Measurements from ENCODE around the gene CEP85.

CEP85 gene, protein sequence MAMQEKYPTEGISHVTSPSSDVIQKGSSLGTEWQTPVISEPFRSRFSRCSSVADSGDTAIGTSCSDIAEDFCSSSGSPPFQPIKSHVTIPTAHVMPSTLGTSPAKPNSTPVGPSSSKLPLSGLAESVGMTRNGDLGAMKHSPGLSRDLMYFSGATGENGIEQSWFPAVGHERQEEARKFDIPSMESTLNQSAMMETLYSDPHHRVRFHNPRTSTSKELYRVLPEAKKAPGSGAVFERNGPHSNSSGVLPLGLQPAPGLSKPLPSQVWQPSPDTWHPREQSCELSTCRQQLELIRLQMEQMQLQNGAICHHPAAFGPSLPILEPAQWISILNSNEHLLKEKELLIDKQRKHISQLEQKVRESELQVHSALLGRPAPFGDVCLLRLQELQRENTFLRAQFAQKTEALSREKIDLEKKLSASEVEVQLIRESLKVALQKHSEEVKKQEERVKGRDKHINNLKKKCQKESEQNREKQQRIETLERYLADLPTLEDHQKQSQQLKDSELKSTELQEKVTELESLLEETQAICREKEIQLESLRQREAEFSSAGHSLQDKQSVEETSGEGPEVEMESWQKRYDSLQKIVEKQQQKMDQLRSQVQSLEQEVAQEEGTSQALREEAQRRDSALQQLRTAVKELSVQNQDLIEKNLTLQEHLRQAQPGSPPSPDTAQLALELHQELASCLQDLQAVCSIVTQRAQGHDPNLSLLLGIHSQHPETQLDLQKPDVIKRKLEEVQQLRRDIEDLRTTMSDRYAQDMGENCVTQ

DNA sequence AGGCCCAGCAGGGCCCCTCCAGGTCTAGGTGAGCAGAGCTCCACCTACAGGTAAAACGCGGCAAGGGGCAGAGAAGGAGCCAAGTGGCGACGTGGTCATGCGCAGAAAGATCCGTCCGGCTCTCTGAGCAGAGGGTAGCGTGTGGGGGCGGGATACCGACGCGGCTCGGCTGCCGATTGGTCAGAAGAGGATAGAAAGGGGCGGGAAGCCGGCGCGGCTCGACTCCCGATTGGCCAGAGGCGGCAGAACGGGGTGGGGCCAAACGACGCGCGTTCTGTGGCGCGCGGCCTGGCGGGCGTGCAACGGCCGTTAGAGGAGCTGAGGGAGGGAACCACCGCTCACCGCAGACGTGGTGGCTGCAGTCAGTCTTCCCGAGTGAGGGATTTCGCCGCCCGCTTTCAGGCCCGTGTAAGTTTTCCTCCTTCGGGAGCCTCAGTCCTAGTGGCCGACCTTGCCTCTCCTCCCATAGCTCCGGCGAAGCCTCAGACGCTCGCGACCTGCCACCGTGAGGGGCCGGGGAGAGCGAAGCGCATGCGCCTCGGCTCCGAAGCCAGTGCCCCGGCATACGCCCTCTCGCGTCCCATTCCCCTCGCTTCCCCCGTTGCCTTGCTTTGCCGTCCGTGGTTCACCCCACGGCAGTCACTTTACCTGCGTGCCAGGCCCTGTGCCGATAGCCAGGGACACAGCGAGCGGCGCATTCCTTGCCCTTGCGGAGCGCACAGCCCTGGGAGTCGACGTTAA is at the start of gene CEP85:
Gene CEP85 (plus strand): TSS at position 298 of the 741 bp plus-strand sequence. CDS start 5,584 bp downstream, outside the sequence.
- DNase-seq: peak; percentile 99

DNA sequence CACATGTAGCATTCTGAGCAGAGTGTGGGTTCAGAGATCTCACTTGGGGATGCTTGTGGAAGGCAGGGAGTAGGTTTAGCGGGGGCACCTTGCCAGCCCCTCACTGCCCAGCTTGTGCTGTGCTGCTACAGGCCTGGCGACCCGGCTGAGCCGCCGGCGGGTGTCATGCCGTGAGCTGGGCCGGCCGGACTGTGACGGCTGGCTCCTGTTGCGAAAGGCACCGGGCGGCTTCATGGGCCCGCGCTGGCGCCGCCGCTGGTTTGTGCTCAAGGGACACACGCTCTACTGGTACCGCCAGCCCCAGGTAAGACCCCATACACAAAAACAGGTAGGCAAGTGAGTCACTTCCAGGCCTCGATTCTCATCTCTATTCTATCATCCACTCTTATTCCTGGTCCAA is 49.1 kb upstream of the CEP85 start:
- DNase-seq: no peak

- no peak for DNase-seq
These were observed 46.1 kb upstream of the CEP85 start for GRCh38 chr1:26187882-26188281.

DNA sequence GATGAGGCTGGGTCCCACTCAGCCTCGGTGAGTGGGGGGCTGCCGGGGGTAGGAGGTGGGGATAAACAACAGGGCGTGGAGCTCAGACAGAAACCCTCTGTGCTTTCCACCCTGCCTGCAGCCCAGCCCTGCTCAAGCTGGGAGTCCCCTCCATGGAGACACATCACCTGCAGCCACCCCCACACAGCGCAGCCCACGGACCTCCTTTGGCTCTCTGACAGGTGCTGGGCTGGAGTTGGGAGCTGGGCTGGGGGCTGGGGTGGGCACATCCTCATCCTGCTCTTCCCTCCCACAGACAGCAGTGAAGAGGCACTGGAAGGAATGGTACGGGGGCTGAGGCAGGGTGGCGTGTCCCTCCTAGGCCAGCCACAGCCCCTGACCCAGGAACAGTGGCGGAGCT is 45.5 kb upstream of the CEP85 start:
- no peak for DNase-seq

- DNase-seq: no peak
These were observed 44.7 kb upstream of the CEP85 start for GRCh38 chr1:26189331-26189730.

DNA sequence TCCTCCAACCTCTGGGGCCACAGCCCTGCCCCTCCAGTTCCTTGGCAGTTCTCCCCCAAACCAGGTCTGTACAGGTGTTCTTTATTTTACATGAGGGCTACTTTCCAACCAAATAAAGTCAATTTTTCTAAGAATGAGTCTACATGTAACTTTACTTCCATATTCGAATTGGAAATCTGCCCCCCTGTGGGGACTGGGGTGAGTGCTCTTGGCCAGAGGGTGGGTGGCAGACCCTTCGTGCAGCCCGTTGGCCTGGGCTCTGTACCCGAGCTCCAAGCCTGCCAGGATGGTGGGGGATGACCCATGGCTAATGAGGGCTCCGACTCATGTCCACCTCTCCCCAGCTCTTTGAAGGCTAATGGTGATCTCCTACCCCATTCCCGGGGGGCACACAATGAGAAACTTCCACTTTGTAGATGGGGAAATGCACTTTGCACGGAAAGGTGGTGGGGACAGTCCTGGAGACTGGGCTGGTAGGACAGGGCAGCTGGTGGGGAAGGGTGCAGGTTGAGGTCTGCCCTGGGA is 44.2 kb upstream of the CEP85 start:
- DNase-seq: no peak

GRCh38 chr1:26190373-26190987 is 43.5 kb upstream of the CEP85 start, which contains the start of gene CATSPER4:
Gene CATSPER4, plus strand, starts transcription at chr1:26190602. Its CDS starts 26 bp downstream, at chr1:26190628.
- DNase-seq: peak; percentile 29

DNA sequence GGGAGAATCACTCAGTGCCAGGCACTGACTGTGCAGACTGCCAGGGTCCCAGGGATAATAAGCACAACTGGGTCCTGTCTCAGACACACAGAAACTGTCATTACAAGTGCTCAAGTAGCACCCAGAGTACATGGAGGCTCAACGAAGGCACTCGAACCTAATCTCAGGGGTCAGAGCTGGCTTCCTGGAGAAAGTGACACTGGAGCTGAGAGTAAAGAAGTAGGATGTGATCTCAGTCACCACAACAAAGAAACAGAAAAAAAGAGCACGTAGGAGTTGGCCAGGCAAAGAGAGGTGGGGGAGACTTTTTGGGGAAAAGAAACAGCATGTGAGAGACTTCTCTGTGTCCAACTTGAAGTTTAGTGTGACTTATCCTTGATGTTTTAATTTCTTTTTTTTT is 42.3 kb upstream of the CEP85 start:
- DNase-seq: no peak

DNA sequence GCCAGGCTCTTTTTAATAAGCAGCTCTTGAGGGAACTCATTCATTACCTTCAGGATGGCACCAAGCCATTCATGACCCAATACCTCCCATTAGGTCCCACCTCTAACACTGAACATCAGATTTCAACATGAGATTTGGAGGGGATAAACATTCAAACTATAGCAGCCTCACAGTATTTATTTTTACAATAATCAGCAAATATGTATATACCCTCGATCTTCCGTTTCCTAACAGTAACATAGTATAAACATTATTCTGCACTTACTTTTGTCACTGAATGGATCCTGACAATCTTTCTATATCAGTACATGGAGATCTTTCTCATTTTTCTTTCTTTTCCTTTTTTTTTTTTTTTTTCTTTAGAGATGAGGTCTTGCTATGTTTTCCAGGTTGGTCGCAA is 38.2 kb upstream of the CEP85 start:
- DNase-seq: no peak

DNA sequence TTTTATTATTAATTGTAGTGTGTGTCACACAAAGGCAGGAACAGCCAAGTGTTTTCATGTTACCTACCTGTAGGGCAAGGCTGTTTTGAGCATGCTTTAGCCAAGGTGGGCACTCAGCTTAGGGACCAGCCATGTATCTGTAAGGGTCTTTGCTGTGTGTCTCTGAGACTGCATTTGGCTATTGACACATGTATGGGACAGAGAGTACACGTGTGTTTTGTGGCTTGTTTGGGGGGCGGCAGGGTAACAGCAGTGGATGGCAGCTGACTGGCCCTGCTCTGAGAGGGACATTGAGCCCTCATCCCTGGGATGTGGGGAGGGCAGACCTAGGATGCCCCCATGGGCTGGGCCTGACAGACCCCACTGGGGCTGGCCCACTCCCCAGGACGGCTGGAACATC is 36.7 kb upstream of the CEP85 start:
- DNase-seq: no peak

- DNase-seq: no peak
These were observed 36.2 kb upstream of the CEP85 start for GRCh38 chr1:26197813-26198212.

- no peak for DNase-seq
These were observed 33.6 kb upstream of the CEP85 start for GRCh38 chr1:26200413-26200812.

DNA sequence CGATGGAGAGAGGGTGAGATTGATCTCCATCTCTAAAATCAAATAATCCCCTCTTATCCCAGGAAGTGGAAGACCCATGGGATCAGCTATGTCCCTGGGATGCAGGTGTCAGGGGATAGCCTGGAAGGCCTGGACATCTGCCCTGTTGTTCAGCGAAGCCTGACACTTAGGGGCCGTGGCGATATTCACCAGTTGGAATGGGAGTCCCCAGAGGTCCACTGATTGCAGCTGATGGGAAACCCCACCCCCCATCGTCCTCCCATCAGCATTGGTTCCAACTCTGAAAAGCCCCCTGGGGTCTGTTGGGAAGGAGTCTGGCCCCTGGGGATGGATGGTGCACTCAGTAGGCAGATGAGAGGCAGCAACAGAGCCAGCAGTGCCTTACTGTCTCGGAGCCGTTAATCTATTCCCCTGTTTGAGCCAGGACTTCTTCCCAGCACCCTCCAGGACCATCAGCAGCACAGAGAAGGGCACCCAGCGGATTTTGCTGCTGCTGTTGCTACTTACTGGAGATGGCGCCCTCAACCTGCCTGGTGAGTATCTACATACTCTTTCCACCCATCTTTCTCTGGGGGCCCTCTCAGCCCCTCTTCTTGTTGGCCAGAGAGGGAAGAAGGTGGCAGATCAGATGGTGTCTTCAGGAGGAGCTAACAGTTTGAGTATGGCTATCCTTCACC is 30.2 kb upstream of the CEP85 start:
- no peak for DNase-seq

DNA sequence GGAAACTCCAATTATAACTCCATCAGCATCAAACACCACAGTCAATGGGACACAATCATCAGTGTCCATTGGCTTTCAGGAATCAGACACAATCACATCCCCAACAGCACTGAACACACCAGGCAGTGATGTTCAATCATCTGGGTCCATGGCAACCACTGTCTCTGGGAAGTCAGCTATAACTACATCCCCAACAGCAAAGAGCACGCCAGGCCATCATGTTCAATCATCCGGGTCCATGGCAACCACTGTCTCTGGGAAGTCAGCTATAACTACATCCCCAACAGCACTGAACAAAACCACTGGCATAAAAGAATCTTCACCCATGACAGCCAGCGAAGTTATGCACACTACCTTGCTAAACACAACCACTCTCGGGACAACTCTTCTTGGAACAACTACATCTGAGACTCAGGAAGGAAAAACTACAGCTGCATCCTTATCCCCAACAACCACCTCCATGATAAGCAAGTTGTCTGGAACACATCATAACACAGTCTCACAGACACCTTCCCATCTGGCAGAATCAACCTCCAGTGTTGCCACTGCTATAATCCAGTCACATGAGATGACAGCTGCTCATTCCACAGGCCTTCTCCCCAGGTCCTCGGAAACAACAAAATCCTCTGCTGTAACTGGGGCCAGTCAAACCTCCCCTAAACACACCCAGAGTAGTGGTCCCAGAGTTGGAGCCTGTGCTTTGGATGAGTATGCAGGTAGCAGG is 23.7 kb upstream of the CEP85 start:
- DNase-seq: no peak

- DNase-seq: no peak
These were observed 21.3 kb upstream of the CEP85 start for GRCh38 chr1:26212726-26213125.

GRCh38 chr1:26213335-26213905 is 20.6 kb upstream of the CEP85 start:
- no peak for DNase-seq

DNA sequence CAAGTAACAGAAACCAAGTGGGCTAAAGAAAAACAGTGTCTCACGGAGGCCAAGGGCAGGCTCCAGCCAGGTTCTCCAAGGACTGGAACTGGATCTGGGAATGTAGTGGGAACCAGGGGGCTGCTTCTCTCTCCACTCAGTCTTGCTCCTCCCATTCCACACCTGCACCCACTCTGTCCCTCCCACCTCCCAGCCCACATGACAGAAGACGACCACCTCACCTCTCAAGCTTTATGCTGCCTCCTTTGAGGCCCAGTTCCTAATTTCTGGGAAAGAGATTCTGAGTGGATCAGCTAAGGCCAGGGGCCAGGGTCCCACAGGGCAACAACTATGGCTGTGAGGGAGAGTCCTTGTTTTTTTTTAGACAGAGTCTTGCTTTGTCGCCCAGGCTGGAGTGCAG is 18.8 kb upstream of the CEP85 start:
- DNase-seq: no peak

- DNase-seq: no peak
These were observed 15.0 kb upstream of the CEP85 start for GRCh38 chr1:26218906-26219494.

- DNase-seq: no peak
These were observed 13.6 kb upstream of the CEP85 start for GRCh38 chr1:26220199-26220912.

DNA sequence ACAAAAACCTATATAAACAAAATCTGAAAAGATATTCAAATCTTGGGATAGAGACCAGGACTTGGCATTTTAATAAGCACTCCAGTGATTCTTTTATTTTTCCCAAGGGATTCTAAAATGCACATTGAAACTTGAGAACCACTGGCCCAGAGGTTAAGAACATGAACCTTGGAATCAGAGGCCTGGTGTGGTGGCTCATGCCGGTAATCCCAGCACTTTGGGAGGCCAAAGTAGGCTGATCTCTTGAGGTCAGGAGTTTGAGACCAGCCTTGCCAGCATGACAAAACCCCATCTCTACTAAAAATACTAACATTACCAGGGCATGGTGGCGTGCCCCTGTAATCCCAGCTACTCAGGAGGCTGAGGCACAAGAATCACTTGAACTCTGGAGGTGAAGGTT is 12.9 kb upstream of the CEP85 start:
- DNase-seq: no peak

All from CD4-positive, alpha-beta T cell treated with Interleukin-17A for 4 hours (primary cell).